A673 (cell line): Measurements from ENCODE around the gene OTOG. TPM values are rescaled to one million over a fixed set of nuclear protein-coding genes. Genes with fewer than 3 reads are reported as not detected.
A peak's percentile ranks its signal among the peaks of the same experiment; 100 is the strongest.

ENCODE experiments used
- BruUV-seq: library from RNA; stranded (reverse); fragments of 400-500 nt; replicated peaks from 2 replicates; lab custom pipeline; 2021; lab: Mats Ljungman, UMichigan
- CTCF ChIA-PET: fragments of 300-600 bp; sonication (Branson Sonifier 250); formaldehyde crosslinking; loops from one replicate; lab custom pipeline; 2022; ENCODE audit warnings: antibody characterized with exemption; lab: Charles Lee
- POLR2A ChIA-PET: fragments of 300-600 bp; sonication (Branson Sonifier 250); formaldehyde crosslinking; loops from one replicate; lab custom pipeline; 2022; ENCODE audit warnings: antibody characterized with exemption; ENCODE audit not compliant: low non-redundant PET; lab: Charles Lee
- DNase-seq: peaks from one replicate; pipeline ENCODE4 v3.0.0-alpha.2; 2015; ENCODE audit warnings: low spot score
- H3K27ac ChIP-seq: fragments of 200-600 bp; sonication (generic); 2 replicates; pipeline ENCODE4 v1.5.1; 2016; ENCODE audit warnings: mixed run types, low read depth, mild to moderate bottlenecking, mixed read lengths, antibody characterized with exemption, low read length; ENCODE audit not compliant: poor library complexity, severe bottlenecking
- H3K27me3 ChIP-seq: fragments of 200-600 bp; sonication (generic); replicated peaks from 2 replicates; pipeline ENCODE4 v1.6.1; 2017; ENCODE audit warnings: mixed run types, low read depth, mild to moderate bottlenecking, mixed read lengths, antibody characterized with exemption, low read length; ENCODE audit not compliant: insufficient read depth, poor library complexity
- H3K36me3 ChIP-seq: fragments of 200-600 bp; sonication (generic); 2 replicates; pipeline ENCODE4 v1.6.1; 2016; ENCODE audit warnings: mixed run types, mild to moderate bottlenecking, mixed read lengths, antibody characterized with exemption, low read length; ENCODE audit not compliant: insufficient read depth, poor library complexity, severe bottlenecking
- H3K4me1 ChIP-seq: fragments of 200-600 bp; sonication (generic); 2 replicates; pipeline ENCODE4 v1.6.1; 2017; ENCODE audit warnings: mixed run types, mild to moderate bottlenecking, mixed read lengths, antibody characterized with exemption, low read length; ENCODE audit not compliant: insufficient read depth, poor library complexity, severe bottlenecking
- H3K4me3 ChIP-seq: fragments of 200-600 bp; sonication (generic); 2 replicates; pipeline ENCODE4 v1.5.1; 2016; ENCODE audit warnings: low read depth, mixed run types, mild to moderate bottlenecking, mixed read lengths, low read length; ENCODE audit not compliant: poor library complexity, severe bottlenecking
- H3K9me3 ChIP-seq: fragments of 200-600 bp; sonication (generic); 2 replicates; pipeline ENCODE4 v1.6.1; 2016; ENCODE audit warnings: mixed run types, low read depth, mild to moderate bottlenecking, mixed read lengths, antibody characterized with exemption, low read length; ENCODE audit not compliant: poor library complexity, severe bottlenecking
- CTCF ChIP-seq: fragments of 300-800, 200-600 bp; sonication (generic); conservative IDR thresholded peaks from 2 replicates; pipeline ENCODE4 v1.5.1; 2017; ENCODE audit warnings: low read depth, mild to moderate bottlenecking, antibody characterized with exemption, low read length, moderate library complexity, mixed read lengths
- EZH2 ChIP-seq: fragments of 200-600 bp; sonication (generic); IDR thresholded peaks from 2 replicates; pipeline ENCODE4 v1.6.1; 2017; ENCODE audit warnings: borderline replicate concordance, low read depth, mild to moderate bottlenecking, mixed read lengths, antibody characterized with exemption, low read length; ENCODE audit not compliant: poor library complexity, severe bottlenecking
- intact Hi-C: fragments of 100-400 bp; cut with micrococcal nuclease; formaldehyde crosslinking; loops from one replicate; pipeline ENCODE4 v1.10.0; 2022; ENCODE audit not compliant: unreplicated experiment
- total RNA-seq: library from RNA; stranded (reverse); gene quantifications from 2 replicates; pipeline ENCODE4 v1.2.3, GENCODE V29; 2021

Gene OTOG
- total RNA-seq, 1 experiment from 2014 or later: not detected

- BruUV-seq: no TSS peak
- POLR2A ChIA-PET: no interaction called here
- TF ChIP-seq EZH2 (no peak), CTCF (peak; percentile 73)
- H3K27ac ChIP-seq: no peak overlapping the region
- no peak overlapping the region for H3K4me3 ChIP-seq
- intact Hi-C loops: loop anchor here (1.0 kb wide), 1 partner anchor 144 kb away; no protein-coding TSS in a partner anchor
- CTCF ChIA-PET: interaction anchor here (0.7 to 1.8 kb wide), 4 partner anchors 142 to 298 kb away, joined by 3 to 18 read pairs (median 5); no protein-coding TSS in a partner anchor
- no peaks in the 10 kb centered on the region for H3K27me3 ChIP-seq
- no peaks in the 10 kb centered on the region for H3K4me1 ChIP-seq
- no peaks in the 10 kb centered on the region for H3K9me3 ChIP-seq
- no peaks in the 10 kb centered on the region for H3K36me3 ChIP-seq
- DNase-seq: peak; percentile 60
These were observed 18.8 kb upstream of the OTOG start for GRCh38 chr11:17528181-17528691.

GRCh38 chr11:17528906-17529843 is 17.9 kb upstream of the OTOG start:
- Histone ChIP-seq H3K27ac (no peak overlapping the region), H3K27me3 (no peaks in the 10 kb centered on the region), H3K4me1 (no peaks in the 10 kb centered on the region), H3K4me3 (no peak overlapping the region), H3K36me3 (no peaks in the 10 kb centered on the region), H3K9me3 (no peaks in the 10 kb centered on the region)
- POLR2A ChIA-PET: no interaction called here
- intact Hi-C loops: loop anchor here (1.0 kb wide), 1 partner anchor 145 kb away; no protein-coding TSS in a partner anchor
- DNase-seq: no peak
- TF ChIP-seq CTCF (no peak), EZH2 (no peak)
- no TSS peak for BruUV-seq
- CTCF ChIA-PET: interaction anchor here (1.8 kb wide), 1 partner anchor 145 kb away, joined by 18 read pairs; no protein-coding TSS in a partner anchor

GRCh38 chr11:17529844-17530185 is 17.2 kb upstream of the OTOG start:
- POLR2A ChIA-PET: no interaction called here
- Histone ChIP-seq H3K36me3 (no peaks in the 10 kb centered on the region), H3K27ac (no peak overlapping the region), H3K27me3 (no peaks in the 10 kb centered on the region), H3K4me1 (no peaks in the 10 kb centered on the region), H3K4me3 (no peak overlapping the region), H3K9me3 (no peaks in the 10 kb centered on the region)
- TF ChIP-seq CTCF: no peak
- TF ChIP-seq EZH2: no peak
- BruUV-seq: no TSS peak
- intact Hi-C loops: no loop called here
- CTCF ChIA-PET: no interaction called here
- DNase-seq: no peak
